ENCODE data around the gene LPO.

The LPO gene

GRCh38 chr17:58313815-58314705 is 75.7 kb downstream of the LPO start:
- Histone ChIP-seq H3K27ac (peak overlapping the region; percentile 55), H3K4me1 (peaks cover 53% of the 10 kb centered on the region), H4K20me1 (no peaks in the 10 kb centered on the region), H3K27me3 (no peaks in the 10 kb centered on the region), H3K9me3 (no peaks in the 10 kb centered on the region), H3K4me2 (peak overlapping the region; percentile 66), H3K9ac (peak overlapping the region; percentile 43; the same call in 1 of the 2 replicates), H3K36me3 (peaks cover 60% of the 10 kb centered on the region), H3K4me3 (no peak overlapping the region)
- TF ChIP-seq Cebpa-rat (IDR thresholded peaks at IDR 0.05): no peak

GRCh38 chr17:58314706-58315015 is 76.3 kb downstream of the LPO start:
- peak overlapping the region; percentile 55; the same call in 1 of the 2 replicates for H3K27ac ChIP-seq
- H3K36me3 ChIP-seq: peaks cover 60% of the 10 kb centered on the region
- no peaks in the 10 kb centered on the region for H3K27me3 ChIP-seq
- H3K4me3 ChIP-seq: no peak overlapping the region
- no peaks in the 10 kb centered on the region for H3K9me3 ChIP-seq
- no peaks in the 10 kb centered on the region for H4K20me1 ChIP-seq
- peak overlapping the region; percentile 66; the same call in 1 of the 2 replicates for H3K4me2 ChIP-seq
- H3K9ac ChIP-seq: no peak overlapping the region
- TF ChIP-seq Cebpa-rat (IDR thresholded peaks at IDR 0.05): no peak
- H3K4me1 ChIP-seq: peaks cover 56% of the 10 kb centered on the region

- H3K4me3 ChIP-seq: no peak overlapping the region
- H4K20me1 ChIP-seq: no peaks in the 10 kb centered on the region
- no peak for TF ChIP-seq Cebpa-rat (IDR thresholded peaks at IDR 0.05)
- no peaks in the 10 kb centered on the region for H3K9me3 ChIP-seq
- H3K36me3 ChIP-seq: peaks cover 60% of the 10 kb centered on the region
- H3K4me1 ChIP-seq: peaks cover 56% of the 10 kb centered on the region
- H3K27ac ChIP-seq: no peak overlapping the region
- H3K4me2 ChIP-seq: no peak overlapping the region
- no peaks in the 10 kb centered on the region for H3K27me3 ChIP-seq
- 0 out of 2 replicates have a peak overlapping the region, but pooled peaks have one; percentile 45 for H3K9ac ChIP-seq
These were observed 76.9 kb downstream of the LPO start for GRCh38 chr17:58315281-58315711.

- Histone ChIP-seq H4K20me1 (no peaks in the 10 kb centered on the region), H3K4me3 (no peak overlapping the region), H3K27me3 (no peaks in the 10 kb centered on the region), H3K36me3 (peaks cover 60% of the 10 kb centered on the region), H3K4me2 (no peak overlapping the region), H3K4me1 (peaks cover 56% of the 10 kb centered on the region), H3K9me3 (no peaks in the 10 kb centered on the region), H3K9ac (0 out of 2 replicates have a peak overlapping the region, but pooled peaks have one; percentile 45), H3K27ac (no peak overlapping the region)
- TF ChIP-seq Cebpa-rat (IDR thresholded peaks at IDR 0.05): no peak
These were observed 77.4 kb downstream of the LPO start for GRCh38 chr17:58315750-58316149.

GRCh38 chr17:58316260-58316960 is 78.0 kb downstream of the LPO start:
- no peaks in the 10 kb centered on the region for H3K27me3 ChIP-seq
- peak overlapping the region; percentile 67 for H3K27ac ChIP-seq
- H4K20me1 ChIP-seq: no peaks in the 10 kb centered on the region
- peaks cover 60% of the 10 kb centered on the region for H3K36me3 ChIP-seq
- no peaks in the 10 kb centered on the region for H3K9me3 ChIP-seq
- no peak overlapping the region; the same call in 1 of the 2 replicates for H3K9ac ChIP-seq
- H3K4me2 ChIP-seq: 0 out of 2 replicates have a peak overlapping the region, but pooled peaks have one; percentile 60
- H3K4me3 ChIP-seq: no peak overlapping the region
- H3K4me1 ChIP-seq: peaks cover 62% of the 10 kb centered on the region
- no peak for TF ChIP-seq Cebpa-rat (IDR thresholded peaks at IDR 0.05)

DNA sequence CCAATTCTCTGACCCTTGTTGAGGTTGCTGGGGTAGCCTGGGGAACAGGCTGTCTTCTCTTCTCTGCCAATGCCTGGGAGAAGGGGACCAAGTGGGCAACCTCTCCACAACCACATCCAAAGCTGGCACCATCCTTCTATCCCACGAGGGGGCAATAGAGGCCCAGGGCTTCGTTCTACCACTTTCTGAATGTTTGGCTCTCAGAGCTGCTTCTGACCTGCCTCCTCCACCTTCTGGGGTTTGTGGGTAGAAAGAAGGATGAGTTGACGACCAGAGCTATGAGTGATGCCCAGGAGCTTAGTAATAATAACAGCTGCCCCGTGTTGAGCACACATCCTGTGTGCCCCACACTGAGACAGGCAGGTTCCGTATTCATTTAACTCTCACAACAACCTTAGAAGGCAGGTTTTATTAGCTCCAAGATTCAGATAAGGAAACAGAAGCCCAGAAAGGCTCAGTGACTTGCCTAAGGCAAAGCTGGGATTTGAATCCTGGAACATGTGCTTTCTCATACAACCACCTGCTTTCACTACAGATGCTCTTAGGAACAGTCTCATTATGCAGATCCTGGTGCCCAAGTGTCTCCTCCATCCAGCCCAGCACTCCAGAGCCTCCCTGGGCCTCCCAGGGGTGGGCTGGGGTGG is 79.2 kb downstream of the LPO start:
- Histone ChIP-seq H4K20me1 (no peaks in the 10 kb centered on the region), H3K27ac (peak overlapping the region; percentile 67), H3K36me3 (peaks cover 61% of the 10 kb centered on the region), H3K27me3 (no peaks in the 10 kb centered on the region), H3K4me1 (peaks cover 70% of the 10 kb centered on the region), H3K4me3 (no peak overlapping the region), H3K4me2 (peak overlapping the region; percentile 60), H3K9me3 (no peaks in the 10 kb centered on the region), H3K9ac (peak overlapping the region; percentile 12; the same call in 1 of the 2 replicates)
- TF ChIP-seq Cebpa-rat (IDR thresholded peaks at IDR 0.05): no peak

DNA sequence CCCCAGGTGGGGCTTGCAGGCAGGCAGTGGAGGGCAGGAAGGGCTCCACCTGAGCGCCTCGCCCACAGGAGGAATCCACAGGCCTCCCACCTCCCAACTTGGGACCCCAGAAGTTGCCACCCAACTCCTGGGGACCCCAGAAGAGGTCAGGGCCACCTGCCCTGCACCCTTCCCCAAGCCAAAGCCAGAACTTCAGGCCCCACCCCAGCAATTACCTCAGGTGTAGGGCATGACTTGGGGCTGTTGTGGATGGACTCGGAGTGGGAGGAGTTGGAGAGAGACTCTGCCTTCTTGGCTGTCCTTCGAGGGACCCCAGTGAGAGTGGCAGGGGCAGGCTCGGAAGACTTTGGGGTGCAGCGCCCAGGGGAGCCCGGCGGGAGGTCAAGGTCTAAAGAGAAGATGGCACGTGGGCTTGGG is 79.7 kb downstream of the LPO start:
- Histone ChIP-seq H3K27me3 (no peaks in the 10 kb centered on the region), H3K27ac (peak overlapping the region; percentile 67), H3K9ac (peak overlapping the region; percentile 12; the same call in 1 of the 2 replicates), H3K36me3 (peaks cover 66% of the 10 kb centered on the region), H4K20me1 (no peaks in the 10 kb centered on the region), H3K9me3 (no peaks in the 10 kb centered on the region), H3K4me1 (peaks cover 76% of the 10 kb centered on the region), H3K4me3 (no peak overlapping the region), H3K4me2 (peak overlapping the region; percentile 60)
- TF ChIP-seq Cebpa-rat (IDR thresholded peaks at IDR 0.05): no peak
